ENCODE measurements around the gene NAA20. TPM values are rescaled to one million over a fixed set of nuclear protein-coding genes. Genes with fewer than 3 reads are reported as not detected.

NAA20 gene
- total and polyA plus RNA-seq, 2 of the 4 experiments (the other 2 are of a cell fraction), result 35.7 to 58.8 TPM

DNA sequence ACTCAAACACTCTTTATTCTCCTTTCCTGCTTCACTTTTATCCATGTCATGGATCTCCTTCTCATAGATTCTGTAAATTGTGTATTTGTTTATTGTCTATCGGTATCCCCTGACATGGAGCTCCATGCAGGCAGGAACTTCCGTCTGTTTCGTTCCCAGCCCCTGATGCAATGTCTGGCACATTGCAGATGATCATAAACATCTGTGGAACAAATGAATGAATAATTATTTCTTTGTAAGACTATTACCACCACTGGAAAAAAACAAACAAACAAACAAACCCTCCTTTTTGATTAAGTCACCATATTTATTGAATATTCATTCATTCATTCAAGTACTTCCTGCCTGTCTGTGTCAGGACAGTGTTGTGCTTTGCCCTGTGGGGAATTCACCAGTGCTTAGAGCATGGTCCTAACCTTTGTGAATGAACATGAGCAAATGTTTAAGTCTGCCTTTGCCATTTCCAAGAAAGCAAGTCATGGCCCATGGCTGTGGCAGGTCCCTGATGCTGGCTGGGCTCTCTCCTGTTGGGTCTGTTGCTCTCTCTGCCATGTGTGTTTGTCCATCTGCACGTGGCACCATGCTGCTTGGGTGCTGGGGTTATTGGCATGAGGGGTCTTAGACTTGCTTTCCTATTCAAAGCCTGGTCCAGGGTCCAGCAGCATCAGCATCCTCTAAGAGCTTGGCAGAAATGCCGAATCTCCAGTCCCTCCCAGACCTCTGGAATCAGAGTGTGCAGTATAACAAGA, 47.5 kb upstream of the NAA20 start:
- Histone ChIP-seq H2BK120ac (ENCODE audit: low read depth, low read length) (no peak overlapping the region), H2BK20ac (ENCODE audit: low read depth, low read length) (no peak overlapping the region), H3K23ac (ENCODE audit: low read depth, low read length) (no peak overlapping the region), H4K5ac (ENCODE audit: low read depth, low read length) (no peak overlapping the region), H3K4me1 (ENCODE audit: control insufficient read depth, insufficient read depth, low read length) (peaks cover 20% of the 10 kb centered on the region), H3K4me3 (ENCODE audit: insufficient read depth, low read depth, low read length) (no peak overlapping the region), H3K27ac (ENCODE audit: insufficient read depth, low read length) (peak overlapping the region; percentile 5; the same call in 1 of the 2 replicates), H3K9ac (ENCODE audit: low read depth, low read length) (no peak overlapping the region), H3K56ac (ENCODE audit: extremely low read depth, insufficient read depth, low read length) (no peak overlapping the region), H3K36me3 (ENCODE audit: control insufficient read depth, insufficient read depth, low read length) (peaks cover 32% of the 10 kb centered on the region), H4K20me1 (ENCODE audit: insufficient read depth, low read length) (peaks cover 16% of the 10 kb centered on the region), H2AK9ac (replicated peaks; ENCODE audit: low read depth, low read length, poor library complexity) (no peak overlapping the region), H3K9me1 (ENCODE audit: insufficient read depth, low read length) (peaks cover 34% of the 10 kb centered on the region), H3K4ac (ENCODE audit: low read depth, low read length) (peak overlapping the region; percentile 25), H2AK5ac (ENCODE audit: low read depth, low read length) (no peak overlapping the region; the same call in 1 of the 2 replicates), H3K18ac (ENCODE audit: low read depth, low read length) (no peak overlapping the region), H2BK5ac (ENCODE audit: low read depth, low read length, poor library complexity, severe bottlenecking) (no peak overlapping the region), H4K8ac (ENCODE audit: low read depth in 2 of 2, low read length in 2 of 2) (no peak overlapping the region), H3K14ac (replicated peaks; ENCODE audit: low read depth, low read length) (no peak overlapping the region), H4K91ac (ENCODE audit: insufficient read depth, low read depth, low read length) (no peak overlapping the region), H3K79me1 (ENCODE audit: low read depth in 1 of 2, low read length in 2 of 2) (peaks cover 24 to 82% of the 10 kb centered on the region in 2 experiments), H2AFZ (replicated peaks; ENCODE audit: low read length, poor library complexity) (no peak overlapping the region), H3K27me3 (ENCODE audit: control insufficient read depth, insufficient read depth, low read length) (no peaks in the 10 kb centered on the region), H2BK15ac (ENCODE audit: low read depth, low read length) (no peak overlapping the region), H3K9me3 (ENCODE audit: control insufficient read depth, insufficient read depth, low read length) (no peaks in the 10 kb centered on the region), H3K4me2 (ENCODE audit: low read depth, low read length) (no peak overlapping the region)
- in situ Hi-C loops (cut with MboI; ENCODE audit: low sequenced_read_pairs), result loop anchor here (10.0 kb wide), 1 partner anchor 185 kb away; no protein-coding TSS in a partner anchor
- no peak for DNase-seq
- ChIA-PET POLR2A (ENCODE audit: unreplicated experiment) (no interaction called here), CTCF (no interaction called here)
- ATAC-seq (ENCODE audit: low read depth), result no peak
- no TSS peak for BruUV-seq (replicated peaks)
- WGBS, 2 experiments (ENCODE audit: extremely low coverage in 2 of 2, insufficient read length in 1 of 2), result no CpG with 5 or more reads among the region's 5 CpGs
- intact Hi-C loops (cut with micrococcal nuclease), result loop anchor here (10.0 kb wide), 1 partner anchor 155 kb away; no protein-coding TSS in a partner anchor
- dilution Hi-C loops (cut with HindIII; ENCODE audit: low sequenced_read_pairs, unreplicated experiment), result no loop called here
- TF ChIP-seq BHLHE40 (IDR thresholded peaks at IDR 0.05; ENCODE audit: low read depth, low read length) (no peak), MAZ (IDR thresholded peaks at IDR 0.05; ENCODE audit: borderline replicate concordance, low read depth, low read length) (no peak), CEBPB (IDR thresholded peaks at IDR 0.05; ENCODE audit: low read depth, low read length) (no peak), CHD1 (IDR thresholded peaks at IDR 0.05; ENCODE audit: low read depth, low read length) (no peak), RFX5 (IDR thresholded peaks at IDR 0.05; ENCODE audit: low read depth, low read length) (no peak), SMC3 (IDR thresholded peaks at IDR 0.05; ENCODE audit: low read depth, low read length) (no peak), NFE2L2 (IDR thresholded peaks at IDR 0.05; ENCODE audit: low read depth, low read length) (no peak), RAD21 (IDR thresholded peaks at IDR 0.05; ENCODE audit: low read length) (no peak), RCOR1 (IDR thresholded peaks at IDR 0.05; ENCODE audit: insufficient replicate concordance, low read length) (no peak), MXI1 (IDR thresholded peaks at IDR 0.05; ENCODE audit: borderline replicate concordance, low read depth, low read length) (no peak), FOS (IDR thresholded peaks at IDR 0.05; ENCODE audit: low read depth, low read length) (no peak), POLR2A (IDR thresholded peaks at IDR 0.05; ENCODE audit: low read depth, low read length) (no peak)
- TF ChIP-seq, protein P1, sequence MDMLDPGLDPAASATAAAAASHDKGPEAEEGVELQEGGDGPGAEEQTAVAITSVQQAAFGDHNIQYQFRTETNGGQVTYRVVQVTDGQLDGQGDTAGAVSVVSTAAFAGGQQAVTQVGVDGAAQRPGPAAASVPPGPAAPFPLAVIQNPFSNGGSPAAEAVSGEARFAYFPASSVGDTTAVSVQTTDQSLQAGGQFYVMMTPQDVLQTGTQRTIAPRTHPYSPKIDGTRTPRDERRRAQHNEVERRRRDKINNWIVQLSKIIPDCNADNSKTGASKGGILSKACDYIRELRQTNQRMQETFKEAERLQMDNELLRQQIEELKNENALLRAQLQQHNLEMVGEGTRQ (IDR thresholded peaks at IDR 0.05; ENCODE audit: low read depth, low read length), result no peak
- TF ChIP-seq, protein P2, sequence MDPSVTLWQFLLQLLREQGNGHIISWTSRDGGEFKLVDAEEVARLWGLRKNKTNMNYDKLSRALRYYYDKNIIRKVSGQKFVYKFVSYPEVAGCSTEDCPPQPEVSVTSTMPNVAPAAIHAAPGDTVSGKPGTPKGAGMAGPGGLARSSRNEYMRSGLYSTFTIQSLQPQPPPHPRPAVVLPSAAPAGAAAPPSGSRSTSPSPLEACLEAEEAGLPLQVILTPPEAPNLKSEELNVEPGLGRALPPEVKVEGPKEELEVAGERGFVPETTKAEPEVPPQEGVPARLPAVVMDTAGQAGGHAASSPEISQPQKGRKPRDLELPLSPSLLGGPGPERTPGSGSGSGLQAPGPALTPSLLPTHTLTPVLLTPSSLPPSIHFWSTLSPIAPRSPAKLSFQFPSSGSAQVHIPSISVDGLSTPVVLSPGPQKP (IDR thresholded peaks at IDR 0.05; ENCODE audit: borderline replicate concordance, low read depth, low read length), result no peak
- TF ChIP-seq, protein P3, sequence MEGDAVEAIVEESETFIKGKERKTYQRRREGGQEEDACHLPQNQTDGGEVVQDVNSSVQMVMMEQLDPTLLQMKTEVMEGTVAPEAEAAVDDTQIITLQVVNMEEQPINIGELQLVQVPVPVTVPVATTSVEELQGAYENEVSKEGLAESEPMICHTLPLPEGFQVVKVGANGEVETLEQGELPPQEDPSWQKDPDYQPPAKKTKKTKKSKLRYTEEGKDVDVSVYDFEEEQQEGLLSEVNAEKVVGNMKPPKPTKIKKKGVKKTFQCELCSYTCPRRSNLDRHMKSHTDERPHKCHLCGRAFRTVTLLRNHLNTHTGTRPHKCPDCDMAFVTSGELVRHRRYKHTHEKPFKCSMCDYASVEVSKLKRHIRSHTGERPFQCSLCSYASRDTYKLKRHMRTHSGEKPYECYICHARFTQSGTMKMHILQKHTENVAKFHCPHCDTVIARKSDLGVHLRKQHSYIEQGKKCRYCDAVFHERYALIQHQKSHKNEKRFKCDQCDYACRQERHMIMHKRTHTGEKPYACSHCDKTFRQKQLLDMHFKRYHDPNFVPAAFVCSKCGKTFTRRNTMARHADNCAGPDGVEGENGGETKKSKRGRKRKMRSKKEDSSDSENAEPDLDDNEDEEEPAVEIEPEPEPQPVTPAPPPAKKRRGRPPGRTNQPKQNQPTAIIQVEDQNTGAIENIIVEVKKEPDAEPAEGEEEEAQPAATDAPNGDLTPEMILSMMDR (conservative IDR thresholded peaks at IDR 0.05; ENCODE audit: low read depth, low read length), result no peak
